Osteocyte (in vitro differentiated cells): ENCODE measurements around the gene PRKAR1A. TPM values are rescaled to one million over a fixed set of nuclear protein-coding genes. Genes with fewer than 3 reads are reported as not detected.
A peak's percentile ranks its signal among the peaks of the same experiment; 100 is the strongest.

ENCODE experiments used
- DNase-seq: peaks from one replicate; pipeline ENCODE4 v3.0.0; 2021; ENCODE audit warnings: mixed read lengths; ENCODE audit not compliant: unreplicated experiment; ENCODE audit errors: extremely low spot score
- H3K27ac Mint-ChIP-seq: one replicate; pipeline ENCODE4 v1.8.0; 2021; ENCODE audit warnings: mild to moderate bottlenecking, mixed read lengths; ENCODE audit not compliant: unreplicated experiment
- H3K27me3 Mint-ChIP-seq: one replicate; pipeline ENCODE4 v1.8.0; 2021; ENCODE audit warnings: mixed read lengths; ENCODE audit not compliant: unreplicated experiment
- H3K36me3 Mint-ChIP-seq: one replicate; pipeline ENCODE4 v1.8.0; 2021; ENCODE audit warnings: mixed read lengths; ENCODE audit not compliant: unreplicated experiment
- H3K4me1 Mint-ChIP-seq: one replicate; pipeline ENCODE4 v1.8.0; 2021; ENCODE audit warnings: mixed read lengths; ENCODE audit not compliant: unreplicated experiment
- H3K4me3 Mint-ChIP-seq: one replicate; pipeline ENCODE4 v1.8.0; 2021; ENCODE audit warnings: mild to moderate bottlenecking, moderate library complexity, mixed read lengths; ENCODE audit not compliant: unreplicated experiment
- H3K9me3 Mint-ChIP-seq: one replicate; pipeline ENCODE4 v1.8.0; 2021; ENCODE audit warnings: mixed read lengths; ENCODE audit not compliant: unreplicated experiment
- CTCF ChIP-seq: fragments of 200-600 bp; sonication (generic); IDR thresholded peaks from 2 replicates; pipeline ENCODE4 v1.5.0; 2021; ENCODE audit warnings: antibody characterized with exemption, mild to moderate bottlenecking, moderate library complexity
- total RNA-seq: library from RNA; stranded (reverse); gene quantifications from 2 replicates; pipeline ENCODE4 v1.2.1, GENCODE V29; 2021

The PRKAR1A gene
- total RNA-seq, 1 donor from 2014 or later: 326 TPM

- Mint-ChIP-seq H3K9me3 (no peaks in the 10 kb centered on the region), H3K27me3 (peaks cover 66% of the 10 kb centered on the region), H3K36me3 (no peaks in the 10 kb centered on the region), H3K4me1 (peaks cover 5% of the 10 kb centered on the region), H3K4me3 (no peak overlapping the region), H3K27ac (no peak overlapping the region)
- DNase-seq: peak; percentile 53
- TF ChIP-seq CTCF: no peak
Measured at GRCh38 chr17:68596411-68596945, 84.2 kb downstream of the PRKAR1A start.

GRCh38 chr17:68598074-68598473, 85.8 kb downstream of the PRKAR1A start:
- Mint-ChIP-seq H3K27ac (no peak overlapping the region), H3K36me3 (no peaks in the 10 kb centered on the region), H3K4me3 (no peak overlapping the region), H3K9me3 (no peaks in the 10 kb centered on the region), H3K4me1 (peaks cover 8% of the 10 kb centered on the region), H3K27me3 (peaks cover 75% of the 10 kb centered on the region)
- TF ChIP-seq CTCF: no peak
- peak; percentile 8 for DNase-seq

GRCh38 chr17:68598545-68598961, 86.3 kb downstream of the PRKAR1A start:
- Mint-ChIP-seq H3K36me3 (no peaks in the 10 kb centered on the region), H3K4me1 (peaks cover 8% of the 10 kb centered on the region), H3K4me3 (no peak overlapping the region), H3K9me3 (no peaks in the 10 kb centered on the region), H3K27ac (no peak overlapping the region), H3K27me3 (peaks cover 75% of the 10 kb centered on the region)
- no peak for TF ChIP-seq CTCF
- DNase-seq: no peak

DNA sequence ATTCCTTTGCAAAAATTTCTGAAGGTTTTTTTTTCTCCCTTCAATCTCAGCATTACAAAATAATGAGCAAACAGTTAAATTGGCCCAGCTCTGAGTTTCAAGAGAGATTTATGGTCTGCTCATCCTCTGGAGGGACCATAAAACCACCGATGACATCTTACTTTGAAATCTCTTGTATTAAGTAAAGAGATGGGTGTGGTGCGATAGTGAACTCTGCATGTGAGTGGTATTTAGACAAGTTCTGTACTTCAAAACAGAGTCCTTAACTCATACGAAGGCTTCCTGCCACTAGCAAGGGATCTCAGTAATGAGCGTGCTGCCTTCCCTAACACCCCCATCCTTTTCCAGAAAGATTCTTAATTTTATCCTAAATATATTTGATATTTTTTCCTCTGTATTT, 86.9 kb downstream of the PRKAR1A start:
- Mint-ChIP-seq H3K27ac (no peak overlapping the region), H3K36me3 (no peaks in the 10 kb centered on the region), H3K27me3 (peaks cover 77% of the 10 kb centered on the region), H3K4me3 (no peak overlapping the region), H3K4me1 (peaks cover 8% of the 10 kb centered on the region), H3K9me3 (no peaks in the 10 kb centered on the region)
- no peak for TF ChIP-seq CTCF
- peak; percentile 13 for DNase-seq

DNA sequence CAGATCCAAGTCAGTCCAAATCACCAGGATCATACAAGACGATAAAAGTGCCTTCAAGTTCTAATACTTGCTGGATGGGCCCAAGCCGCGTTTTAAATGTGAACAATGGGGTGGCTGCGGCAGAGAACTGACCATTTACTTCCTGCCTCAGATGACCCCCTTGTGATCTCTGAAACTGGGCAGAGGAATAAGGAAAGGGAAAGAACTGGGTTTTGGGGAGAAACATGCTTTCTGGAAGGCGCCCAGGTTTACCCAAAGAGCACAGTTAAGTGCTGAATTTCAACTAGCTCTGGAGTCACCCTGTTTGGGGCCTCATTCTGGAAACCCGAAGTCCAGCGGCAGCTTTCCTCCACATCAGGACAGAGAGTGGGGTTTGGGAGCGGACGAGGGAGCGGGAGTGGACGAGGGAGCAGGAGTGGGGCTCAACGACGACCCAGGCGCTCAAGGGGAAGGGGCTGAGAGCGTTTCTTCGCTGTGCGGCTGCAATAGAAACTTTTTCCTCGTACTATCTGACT, 87.4 kb downstream of the PRKAR1A start:
- Mint-ChIP-seq H3K4me3 (peak overlapping the region; percentile 67), H3K9me3 (no peaks in the 10 kb centered on the region), H3K4me1 (peaks cover 8% of the 10 kb centered on the region), H3K27ac (no peak overlapping the region), H3K27me3 (peaks cover 75% of the 10 kb centered on the region), H3K36me3 (no peaks in the 10 kb centered on the region)
- no peak for DNase-seq
- TF ChIP-seq CTCF: no peak
